ENCODE results near the gene FCN2. TPM values are rescaled to one million over a fixed set of nuclear protein-coding genes. Genes with fewer than 3 reads are reported as not detected.

The FCN2 gene
- total RNA-seq, 2 donors from 2014 or later, result not detected

- no peak for TF ChIP-seq CTCF (IDR thresholded peaks at IDR 0.05)
- Histone ChIP-seq H3K9me3 (no peaks in the 10 kb centered on the region), H3K36me3 (no peaks in the 10 kb centered on the region), H3K4me3 (no peak overlapping the region), H3K27ac (no peak overlapping the region), H3K4me1 (ENCODE audit: control insufficient read depth in 1 of 2, low read depth in 2 of 2) (no peaks in the 10 kb centered on the region), H3K27me3 (replicated peaks; ENCODE audit: insufficient read depth) (no peaks in the 10 kb centered on the region)
- DNase-seq (ENCODE audit: low spot score) (no peak), ATAC-seq (ENCODE audit: insufficient number of reproducible peaks, low FRiP score, low read depth) (no peak)
Observed at GRCh38 chr9:134892820-134893420, 12.3 kb downstream of the FCN2 start.

GRCh38 chr9:134894136-134894860 is 13.7 kb downstream of the FCN2 start:
- Histone ChIP-seq H3K4me3 (no peak overlapping the region), H3K9me3 (no peaks in the 10 kb centered on the region), H3K36me3 (no peaks in the 10 kb centered on the region), H3K27ac (no peak overlapping the region), H3K4me1 (ENCODE audit: control insufficient read depth in 1 of 2, low read depth in 2 of 2) (no peaks in the 10 kb centered on the region), H3K27me3 (replicated peaks; ENCODE audit: insufficient read depth) (no peaks in the 10 kb centered on the region)
- TF ChIP-seq CTCF (IDR thresholded peaks at IDR 0.05), result no peak
- ATAC-seq (ENCODE audit: insufficient number of reproducible peaks, low FRiP score, low read depth) (no peak), DNase-seq (ENCODE audit: low spot score) (no peak)

GRCh38 chr9:134895097-134895496 is 14.5 kb downstream of the FCN2 start:
- DNase-seq (ENCODE audit: low spot score) (no peak), ATAC-seq (ENCODE audit: insufficient number of reproducible peaks, low FRiP score, low read depth) (no peak)
- H3K27ac ChIP-seq, result no peak overlapping the region
- no peaks in the 10 kb centered on the region for H3K27me3 ChIP-seq (replicated peaks; ENCODE audit: insufficient read depth)
- H3K4me3 ChIP-seq, result no peak overlapping the region
- TF ChIP-seq CTCF (IDR thresholded peaks at IDR 0.05), result no peak
- no peaks in the 10 kb centered on the region for H3K4me1 ChIP-seq (ENCODE audit: control insufficient read depth in 1 of 2, low read depth in 2 of 2)
- no peaks in the 10 kb centered on the region for H3K36me3 ChIP-seq
- no peaks in the 10 kb centered on the region for H3K9me3 ChIP-seq

GRCh38 chr9:134895567-134895907 is 14.9 kb downstream of the FCN2 start:
- no peaks in the 10 kb centered on the region for H3K4me1 ChIP-seq (ENCODE audit: control insufficient read depth in 1 of 2, low read depth in 2 of 2)
- no peak overlapping the region for H3K27ac ChIP-seq
- no peak for DNase-seq (ENCODE audit: low spot score)
- no peak for TF ChIP-seq CTCF (IDR thresholded peaks at IDR 0.05)
- no peak overlapping the region for H3K4me3 ChIP-seq
- no peak for ATAC-seq (ENCODE audit: insufficient number of reproducible peaks, low FRiP score, low read depth)
- H3K36me3 ChIP-seq, result no peaks in the 10 kb centered on the region
- H3K9me3 ChIP-seq, result no peaks in the 10 kb centered on the region
- no peaks in the 10 kb centered on the region for H3K27me3 ChIP-seq (replicated peaks; ENCODE audit: insufficient read depth)

GRCh38 chr9:134895908-134896833 is 15.6 kb downstream of the FCN2 start:
- DNase-seq (ENCODE audit: low spot score) (no peak), ATAC-seq (ENCODE audit: insufficient number of reproducible peaks, low FRiP score, low read depth) (no peak)
- Histone ChIP-seq H3K4me1 (ENCODE audit: control insufficient read depth in 1 of 2, low read depth in 2 of 2) (no peaks in the 10 kb centered on the region), H3K4me3 (no peak overlapping the region), H3K27ac (no peak overlapping the region), H3K27me3 (replicated peaks; ENCODE audit: insufficient read depth) (no peaks in the 10 kb centered on the region), H3K36me3 (no peaks in the 10 kb centered on the region), H3K9me3 (no peaks in the 10 kb centered on the region)
- TF ChIP-seq CTCF (IDR thresholded peaks at IDR 0.05), result no peak
